HepG2 (cell line): ENCODE measurements around the gene TMEM145. TPM values are rescaled to one million over a fixed set of nuclear protein-coding genes. Genes with fewer than 3 reads are reported as not detected.

Experiments
- ATAC-seq: fragments of 200-7000 bp; cut with Tn5 transposase; 3 replicates; pipeline ENCODE4 v1.9.1; 2020; ENCODE audit warnings: mild to moderate bottlenecking, moderate library complexity
- BruUV-seq: library from RNA; stranded (reverse); fragments of 400-500 nt; replicated peaks from 2 replicates; lab custom pipeline; 2021; lab: Mats Ljungman, UMichigan
- CTCF ChIA-PET: fragments of 300-600 bp; formaldehyde crosslinking; extraction: SDS; loops from one replicate; lab custom pipeline; 2021; ENCODE audit warnings: low total read pairs, inconsistent platforms, low intra/inter-chr PET ratio; lab: Yijun Ruan, JAX
- POLR2A ChIA-PET: fragments of 350-600 bp; sonication (Branson Sonifier 250); formaldehyde crosslinking; loops from one replicate; lab custom pipeline; 2020; ENCODE audit warnings: antibody characterized with exemption, inconsistent platforms; lab: Yijun Ruan, JAX
- DNase-seq: peaks from one replicate; pipeline ENCODE4 v3.0.0-alpha.2; 2015; ENCODE audit warnings: low spot score
- FAIRE-seq: peaks from 3 replicates; lab custom pipeline; 2011; peaks lifted over from hg19 to GRCh38; lab: Jason Lieb, UNC
- H2AFZ ChIP-seq: one replicate; pipeline ENCODE4 v1.6.1; 2011; ENCODE audit warnings: low read length, inconsistent platforms
- H3K27ac ChIP-seq: fragments of 300-600 bp; 3 replicates; pipeline ENCODE4 v1.8.0; 2011; ENCODE audit warnings: mixed run types, mild to moderate bottlenecking, mixed read lengths, low read length, inconsistent platforms; ENCODE audit not compliant: insufficient read depth; ENCODE audit errors: extremely low read length
- H3K27me3 ChIP-seq, 2 experiments: fragments of 200-600 bp in 1 of 2; 2 replicates in 1 of 2; 3 replicates in 1 of 2; pipeline versions ENCODE4 v1.6.0 to v1.8.0; 2011; ENCODE audit warnings: low read length in 2 of 2, mild to moderate bottlenecking in 2 of 2, moderate library complexity in 2 of 2, inconsistent platforms in 1 of 2; ENCODE audit not compliant: insufficient read depth in 2 of 2, control insufficient read depth in 1 of 2
- H3K36me3 ChIP-seq, 2 experiments: fragments of 200-600 bp in 1 of 2; replicated peaks in 1 of 2; 2 replicates in 1 of 2; 3 replicates in 1 of 2; pipeline versions ENCODE4 v1.5.1 to v1.8.0; 2011; ENCODE audit warnings: low read length in 2 of 2, inconsistent platforms in 1 of 2; ENCODE audit not compliant: insufficient read depth in 2 of 2, control insufficient read depth in 1 of 2
- H3K4me1 ChIP-seq: 2 replicates; pipeline ENCODE4 v1.5.1; 2012; ENCODE audit warnings: low read length, inconsistent platforms; ENCODE audit not compliant: insufficient read depth
- H3K4me2 ChIP-seq: 2 replicates; pipeline ENCODE4 v1.6.0; 2011; ENCODE audit warnings: low read depth, low read length, inconsistent platforms
- H3K4me3 ChIP-seq, 3 experiments: fragments of 200-600 bp in 1 of 3; sonication (generic), shearing (Covaris generic) in 1 of 3; replicated peaks in 1 of 3; 2 replicates each; pipeline ENCODE4 v1.5.1; 2011 to 2016; ENCODE audit warnings: low read length in 3 of 3, inconsistent platforms in 2 of 3, low read depth in 2 of 3, mild to moderate bottlenecking in 2 of 3, control low read depth in 1 of 3, mixed read lengths in 1 of 3; ENCODE audit not compliant: insufficient read depth in 1 of 3
- H3K79me2 ChIP-seq: one replicate; pipeline ENCODE4 v1.6.1; 2011; ENCODE audit warnings: low read length, inconsistent platforms; ENCODE audit not compliant: insufficient read depth
- H3K9ac ChIP-seq: 2 replicates; pipeline ENCODE4 v1.6.0; 2011; ENCODE audit warnings: mild to moderate bottlenecking, low read depth, low read length, inconsistent platforms; ENCODE audit not compliant: insufficient read depth
- H3K9me3 ChIP-seq: 2 replicates; pipeline ENCODE4 v1.5.1; 2012; ENCODE audit warnings: mild to moderate bottlenecking, low read length
- H4K20me1 ChIP-seq: 2 replicates; pipeline ENCODE4 v1.6.0; 2011; ENCODE audit warnings: inconsistent platforms, mild to moderate bottlenecking, low read length, moderate library complexity; ENCODE audit not compliant: insufficient read depth
- IKZF5 ChIP-seq: IDR thresholded peaks from 2 replicates; pipeline ENCODE4 v1.6.1; 2018; ENCODE audit warnings: missing genetic modification reagents, mild to moderate bottlenecking, missing compliant biosample characterization
- RBFOX2 ChIP-seq: fragments of 200-400 bp; formaldehyde crosslinking; IDR thresholded peaks from 2 replicates; pipeline ENCODE4 v1.6.1; 2017; ENCODE audit warnings: low read depth, mild to moderate bottlenecking, low read length
- ZNF383 ChIP-seq: sonication (generic); formaldehyde crosslinking; IDR thresholded peaks from 2 replicates; pipeline ENCODE4 v1.4.0; 2020; ENCODE audit warnings: missing genetic modification reagents, mild to moderate bottlenecking, borderline replicate concordance
- WGBS: methylation state at CpG from one replicate; pipeline ENCODE4 v1.1.6; 2017; ENCODE audit warnings: low lambda C conversion rate; 5-methylcytosine and 5-hydroxymethylcytosine counted together
- in situ Hi-C: cut with HindIII; loops from 2 replicates; pipeline ENCODE4 v1.10.0; 2017; ENCODE audit warnings: low pct_unique_long_range_greater_than_20kb; ENCODE audit not compliant: extremely low pct_ligation_motif_present
- intact Hi-C: fragments of 100-400 bp; cut with micrococcal nuclease; formaldehyde crosslinking; loops from one replicate; pipeline ENCODE4 v1.10.0; 2022; ENCODE audit not compliant: unreplicated experiment
- polyA plus RNA-seq, 8 experiments: library from polyadenylated mRNA; depleted of rRNA in 3 of 8; stranded (reverse) in 7 of 8; unstranded in 1 of 8; fragments of >200 nt; fragmentation: Illumina TruSeq in 4 of 8; extraction: Trizol in 4 of 8; gene quantifications; 2 replicates each; pipeline versions ENCODE4 v1.2.1 to v1.2.3, GENCODE V29; 2011 to 2016; ENCODE audit warnings: low read depth in 4 of 8, missing spikeins in 1 of 8, mixed read lengths in 1 of 8; ENCODE audit not compliant: insufficient read depth in 1 of 8
- total RNA-seq, 5 experiments: library from RNA; depleted of rRNA; stranded (reverse); fragments of >200 nt; fragmentation: Illumina TruSeq; extraction: Trizol; gene quantifications; 2 replicates each; pipeline ENCODE4 v1.2.3, GENCODE V29; 2016; ENCODE audit warnings: low read depth in 1 of 5

TMEM145 gene
- total and polyA plus RNA-seq, 2 of the 13 experiments (the other 11 are each of a cell fraction or from before 2014, with no cell fraction given), result 0.07 to 5.1 TPM

- Histone ChIP-seq H3K4me1 (peaks cover 29% of the 10 kb centered on the region), H3K4me2 (no peak overlapping the region), H3K27me3 (no peaks in the 10 kb centered on the region; a peak in 1 of 5 replicates), H4K20me1 (no peaks in the 10 kb centered on the region), H3K36me3 (peaks cover 5 to 21% of the 10 kb centered on the region in 2 experiments; a peak in 4 of 5 replicates)
- CTCF ChIA-PET, result no interaction called here
- no peak for TF ChIP-seq ZNF383 (CRISPR knock-in tag)
- TF ChIP-seq RBFOX2, result 0 out of 2 replicates have a peak, but pooled peaks have one; percentile 3
- TF ChIP-seq, all 625 proteins: peak for 1
- intact Hi-C loops (no loop called here), in situ Hi-C loops (no loop called here)
- Histone ChIP-seq H3K79me2 (peaks cover 19% of the 10 kb centered on the region), H3K9me3 (no peaks in the 10 kb centered on the region), H3K4me3 (no peak overlapping the region), H3K9ac (no peak overlapping the region), H3K27ac (no peak overlapping the region), H2AFZ (no peak overlapping the region)
- WGBS, result 98% methylated on average over 5 of the region's 9 CpGs
- no peak for DNase-seq
- POLR2A ChIA-PET, result no interaction called here
- ATAC-seq, result no peak
- FAIRE-seq, result no peak
- BruUV-seq, result no TSS peak
These were observed 40.6 kb upstream of the TMEM145 start for GRCh38 chr19:42272535-42272897.

GRCh38 chr19:42272989-42273406 lies 40.1 kb upstream of the TMEM145 start:
- no peak for TF ChIP-seq IKZF5
- peak; percentile 36; the same call in 1 of the 2 replicates for TF ChIP-seq RBFOX2
- Histone ChIP-seq H3K4me3 (no peak overlapping the region), H3K4me1 (peaks cover 30% of the 10 kb centered on the region), H3K9me3 (no peaks in the 10 kb centered on the region), H3K27ac (no peak overlapping the region), H4K20me1 (no peaks in the 10 kb centered on the region), H3K79me2 (peaks cover 19% of the 10 kb centered on the region), H3K27me3 (no peaks in the 10 kb centered on the region; a peak in 1 of 5 replicates), H2AFZ (no peak overlapping the region), H3K36me3 (peaks cover 5 to 21% of the 10 kb centered on the region in 2 experiments; a peak in 4 of 5 replicates), H3K9ac (no peak overlapping the region), H3K4me2 (no peak overlapping the region)
- FAIRE-seq (no peak), ATAC-seq (no peak), DNase-seq (no peak)
- intact Hi-C loops (no loop called here), in situ Hi-C loops (no loop called here)
- BruUV-seq, result no TSS peak
- CTCF ChIA-PET, result no interaction called here
- 97% methylated on average over 19 of the region's 23 CpGs for WGBS
- POLR2A ChIA-PET, result no interaction called here
